Stomach (tissue), 4 donors: ENCODE data around the gene CCDC157.

Experiments
- EP300 ChIP-seq: sonication (generic); formaldehyde crosslinking; IDR thresholded peaks from one replicate; pipeline ENCODE4 v1.6.1; 2017; ENCODE audit warnings: antibody characterized with exemption
- POLR2A ChIP-seq, 4 donors: fragments of 450-650 bp; IDR thresholded peaks; one replicate each; pipeline ENCODE4 v1.6.1; 2016; ENCODE audit warnings: antibody characterized with exemption in 4 of 4, control low read depth in 2 of 4, mild to moderate bottlenecking in 1 of 4, moderate library complexity in 1 of 4
- POLR2AphosphoS5 ChIP-seq, 3 donors: sonication (generic); formaldehyde crosslinking; IDR thresholded peaks; one replicate each; pipeline ENCODE4 v1.6.1; 2016; ENCODE audit warnings: antibody characterized with exemption in 3 of 3
- TF ChIP-seq, protein P1 (sequence below), 7 experiments: fragments of 450-650 bp in 4 of 7; fragments of 200-600 bp in 3 of 7; sonication (generic) in 3 of 7; IDR thresholded peaks; one replicate each; pipeline ENCODE4 v1.5.1; 2016 to 2019; ENCODE audit warnings: antibody characterized with exemption in 7 of 7, control low read depth in 2 of 7, mild to moderate bottlenecking in 1 of 7

DNA sequence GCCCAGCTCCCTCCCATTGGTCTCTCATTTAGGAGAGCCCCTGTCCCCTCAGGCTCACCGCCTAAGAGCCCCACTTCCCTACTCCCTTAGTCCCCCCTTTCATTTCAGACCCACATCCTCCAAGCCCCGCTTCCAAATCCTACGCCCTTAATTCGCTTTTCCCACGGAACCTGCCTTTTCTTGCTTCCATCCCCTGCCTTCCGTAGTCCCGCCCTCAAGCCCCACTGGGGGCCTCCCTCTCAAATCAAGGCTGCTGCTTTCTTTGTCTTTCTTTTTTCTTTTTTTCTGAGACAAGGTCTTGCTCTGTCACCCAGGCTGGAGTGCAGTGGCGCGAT lies 396 bp downstream of the CCDC157 start:
- TF ChIP-seq, protein P1, sequence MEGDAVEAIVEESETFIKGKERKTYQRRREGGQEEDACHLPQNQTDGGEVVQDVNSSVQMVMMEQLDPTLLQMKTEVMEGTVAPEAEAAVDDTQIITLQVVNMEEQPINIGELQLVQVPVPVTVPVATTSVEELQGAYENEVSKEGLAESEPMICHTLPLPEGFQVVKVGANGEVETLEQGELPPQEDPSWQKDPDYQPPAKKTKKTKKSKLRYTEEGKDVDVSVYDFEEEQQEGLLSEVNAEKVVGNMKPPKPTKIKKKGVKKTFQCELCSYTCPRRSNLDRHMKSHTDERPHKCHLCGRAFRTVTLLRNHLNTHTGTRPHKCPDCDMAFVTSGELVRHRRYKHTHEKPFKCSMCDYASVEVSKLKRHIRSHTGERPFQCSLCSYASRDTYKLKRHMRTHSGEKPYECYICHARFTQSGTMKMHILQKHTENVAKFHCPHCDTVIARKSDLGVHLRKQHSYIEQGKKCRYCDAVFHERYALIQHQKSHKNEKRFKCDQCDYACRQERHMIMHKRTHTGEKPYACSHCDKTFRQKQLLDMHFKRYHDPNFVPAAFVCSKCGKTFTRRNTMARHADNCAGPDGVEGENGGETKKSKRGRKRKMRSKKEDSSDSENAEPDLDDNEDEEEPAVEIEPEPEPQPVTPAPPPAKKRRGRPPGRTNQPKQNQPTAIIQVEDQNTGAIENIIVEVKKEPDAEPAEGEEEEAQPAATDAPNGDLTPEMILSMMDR (IDR thresholded peaks at IDR 0.05), result no peak
- TF ChIP-seq EP300 (no peak), POLR2AphosphoS5 (IDR thresholded peaks at IDR 0.05) (no peak), POLR2A (IDR thresholded peaks at IDR 0.05) (no peak)
